ENCODE measurements around the gene HUWE1.

GRCh38 chrX:53621418-53621986, 65.0 kb downstream of the HUWE1 start:
- TF ChIP-seq RAD21 (IDR thresholded peaks at IDR 0.05; ENCODE audit: low read depth) (no peak), YY1 (IDR thresholded peaks at IDR 0.05; ENCODE audit: low read depth) (no peak), EGR1 (IDR thresholded peaks at IDR 0.05) (no peak), CREB1 (IDR thresholded peaks at IDR 0.05; ENCODE audit: low read depth) (no peak)
